ENCODE measurements around the gene CST5.

Gene CST5

GRCh38 chr20:23879811-23880374 is 345 bp upstream of the CST5 start:
- no peak for TF ChIP-seq SIN3A (IDR thresholded peaks at IDR 0.05; ENCODE audit: borderline replicate concordance, insufficient read depth, low read length)
- no peak for TF ChIP-seq TAF1 (IDR thresholded peaks at IDR 0.05; ENCODE audit: borderline replicate concordance, insufficient read depth, low read length)
- TF ChIP-seq REST (IDR thresholded peaks at IDR 0.05; ENCODE audit: insufficient read depth in 1 of 2, low read depth in 2 of 2, low read length in 2 of 2), result no peak
- TF ChIP-seq POLR2AphosphoS5 (IDR thresholded peaks at IDR 0.05; ENCODE audit: low read depth, low read length), result no peak
- TF ChIP-seq FOXP2 (optimal IDR thresholded peaks at IDR 0.05; ENCODE audit: borderline replicate concordance, extremely low read depth, extremely low read length, insufficient read depth), result no peak

GRCh38 chr20:23878787-23879186 is 761 bp downstream of the CST5 start:
- TF ChIP-seq FOXP2 (optimal IDR thresholded peaks at IDR 0.05; ENCODE audit: borderline replicate concordance, extremely low read depth, extremely low read length, insufficient read depth) (no peak), REST (IDR thresholded peaks at IDR 0.05; ENCODE audit: insufficient read depth in 1 of 2, low read depth in 2 of 2, low read length in 2 of 2) (no peak), TAF1 (IDR thresholded peaks at IDR 0.05; ENCODE audit: borderline replicate concordance, insufficient read depth, low read length) (no peak), SIN3A (IDR thresholded peaks at IDR 0.05; ENCODE audit: borderline replicate concordance, insufficient read depth, low read length) (no peak), POLR2AphosphoS5 (IDR thresholded peaks at IDR 0.05; ENCODE audit: low read depth, low read length) (no peak)

- TF ChIP-seq TAF1 (IDR thresholded peaks at IDR 0.05; ENCODE audit: borderline replicate concordance, insufficient read depth, low read length) (no peak), FOXP2 (optimal IDR thresholded peaks at IDR 0.05; ENCODE audit: borderline replicate concordance, extremely low read depth, extremely low read length, insufficient read depth) (no peak), SIN3A (IDR thresholded peaks at IDR 0.05; ENCODE audit: borderline replicate concordance, insufficient read depth, low read length) (no peak), REST (IDR thresholded peaks at IDR 0.05; ENCODE audit: insufficient read depth in 1 of 2, low read depth in 2 of 2, low read length in 2 of 2) (no peak), POLR2AphosphoS5 (IDR thresholded peaks at IDR 0.05; ENCODE audit: low read depth, low read length) (no peak)
Measured at GRCh38 chr20:23877524-23877923, 2.0 kb downstream of the CST5 start.

GRCh38 chr20:23875606-23876237 is 3.8 kb downstream of the CST5 start:
- no peak for TF ChIP-seq REST (IDR thresholded peaks at IDR 0.05; ENCODE audit: insufficient read depth in 1 of 2, low read depth in 2 of 2, low read length in 2 of 2)
- TF ChIP-seq TAF1 (IDR thresholded peaks at IDR 0.05; ENCODE audit: borderline replicate concordance, insufficient read depth, low read length), result no peak
- TF ChIP-seq POLR2AphosphoS5 (IDR thresholded peaks at IDR 0.05; ENCODE audit: low read depth, low read length), result no peak
- TF ChIP-seq FOXP2 (optimal IDR thresholded peaks at IDR 0.05; ENCODE audit: borderline replicate concordance, extremely low read depth, extremely low read length, insufficient read depth), result no peak
- TF ChIP-seq SIN3A (IDR thresholded peaks at IDR 0.05; ENCODE audit: borderline replicate concordance, insufficient read depth, low read length), result no peak

Measured in PFSK-1 (cell line).